ENCODE results near the gene DTYMK.

The DTYMK gene

GRCh38 chr2:241639385-241639784, 47.2 kb downstream of the DTYMK start:
- H3K4me3 ChIP-seq (ENCODE audit: low read depth, low read length), result no peak overlapping the region
- TF ChIP-seq CTCF (IDR thresholded peaks at IDR 0.05; ENCODE audit: borderline replicate concordance, insufficient read depth, low read depth, low read length), result no peak

- TF ChIP-seq CTCF (IDR thresholded peaks at IDR 0.05; ENCODE audit: borderline replicate concordance, insufficient read depth, low read depth, low read length), result no peak
- no peak overlapping the region for H3K4me3 ChIP-seq (ENCODE audit: low read depth, low read length)
These were observed 47.7 kb downstream of the DTYMK start for GRCh38 chr2:241638940-241639339.

GRCh38 chr2:241637795-241638660, 48.6 kb downstream of the DTYMK start:
- TF ChIP-seq CTCF (IDR thresholded peaks at IDR 0.05; ENCODE audit: borderline replicate concordance, insufficient read depth, low read depth, low read length), result no peak
- H3K4me3 ChIP-seq (ENCODE audit: low read depth, low read length), result peak overlapping the region; percentile 92

GRCh38 chr2:241637018-241637794, 49.4 kb downstream of the DTYMK start, which contains the start of the genes ATG4B and THAP4:
ATG4B (plus strand) TSS chr2:241637693; CDS start chr2:241637715, 22 bp downstream.
THAP4 (minus strand) TSS chr2:241637158; CDS start chr2:241637017, 141 bp downstream.
- no peak for TF ChIP-seq CTCF (IDR thresholded peaks at IDR 0.05; ENCODE audit: borderline replicate concordance, insufficient read depth, low read depth, low read length)
- H3K4me3 ChIP-seq (ENCODE audit: low read depth, low read length), result peak within 1 kb of the TSS; percentile 92

GRCh38 chr2:241636182-241637017, 50.2 kb downstream of the DTYMK start:
- no peak for TF ChIP-seq CTCF (IDR thresholded peaks at IDR 0.05; ENCODE audit: borderline replicate concordance, insufficient read depth, low read depth, low read length)
- peak overlapping the region; percentile 92 for H3K4me3 ChIP-seq (ENCODE audit: low read depth, low read length)

GRCh38 chr2:241635756-241636155, 50.9 kb downstream of the DTYMK start:
- TF ChIP-seq CTCF (IDR thresholded peaks at IDR 0.05; ENCODE audit: borderline replicate concordance, insufficient read depth, low read depth, low read length), result no peak
- peak overlapping the region; percentile 92 for H3K4me3 ChIP-seq (ENCODE audit: low read depth, low read length)
